Right kidney (tissue), 1 donor: ENCODE data around the gene ZDHHC11B.
"Not testable (repeated sequence)": the region's sequence is repeated elsewhere in the genome, so short reads cannot be mapped to it uniquely, and the experiment has no call there.

ENCODE experiments used
- DNase-seq: peaks from one replicate; pipeline ENCODE4 v3.0.0-alpha.2; 2016

Gene ZDHHC11B

DNA sequence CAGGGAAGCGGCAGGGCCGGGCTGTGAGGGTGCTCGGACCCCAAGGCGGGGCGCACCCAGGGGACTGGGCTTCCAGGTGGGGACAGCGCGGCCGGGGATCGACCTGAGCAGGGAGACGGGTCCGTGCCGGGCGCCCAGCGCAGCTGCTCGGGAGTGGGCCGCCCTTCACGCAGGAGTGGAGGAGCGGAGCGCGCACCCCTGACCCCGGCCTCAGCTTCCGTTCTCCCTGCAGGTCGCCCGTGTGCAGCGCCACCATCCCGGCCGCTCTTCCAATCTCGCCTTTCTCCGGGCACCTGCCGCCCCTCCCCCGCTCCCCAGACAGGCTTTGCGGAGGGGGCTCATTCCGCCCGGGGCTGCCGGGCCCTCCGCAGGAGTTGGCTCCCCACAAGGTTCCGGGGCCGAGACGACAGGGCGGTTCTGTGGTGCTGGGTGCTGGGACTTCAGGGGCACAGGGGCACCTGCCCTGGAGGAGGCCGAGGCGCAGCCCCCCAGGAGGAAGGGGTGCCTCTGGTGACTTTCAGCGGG lies 714 bp upstream of the ZDHHC11B start:
- DNase-seq = peak; percentile 49

- peak; percentile 81 for DNase-seq
These were observed 575 bp downstream of the ZDHHC11B start for GRCh38 chr5:783881-784427.

- DNase-seq = not testable (repeated sequence)
These were observed 1.3 kb downstream of the ZDHHC11B start for GRCh38 chr5:783049-783802.

- not testable (repeated sequence) for DNase-seq
These were observed 2.2 kb downstream of the ZDHHC11B start for GRCh38 chr5:782356-782755.

GRCh38 chr5:780571-780970 lies 4.0 kb downstream of the ZDHHC11B start:
- DNase-seq = not testable (repeated sequence)

DNA sequence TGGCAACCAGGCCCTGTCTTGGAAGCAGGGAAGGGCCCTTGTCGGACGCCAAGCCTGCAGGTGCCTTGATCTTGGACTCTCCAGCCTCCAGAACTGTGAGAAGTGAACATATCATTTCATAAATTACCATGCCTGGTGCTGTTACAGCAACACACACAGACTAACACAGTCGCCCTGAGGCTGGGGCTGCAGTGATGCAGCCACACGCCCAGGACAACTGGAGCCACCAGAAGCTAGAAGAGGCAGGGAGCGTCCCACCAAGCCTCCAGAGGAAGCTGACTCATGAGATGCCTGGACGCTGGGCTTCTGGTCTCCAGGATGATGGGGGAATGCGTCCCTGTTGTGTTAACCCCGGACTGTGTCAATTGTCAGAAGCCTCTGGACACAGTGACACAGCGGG lies 5.6 kb downstream of the ZDHHC11B start:
- not testable (repeated sequence) for DNase-seq

GRCh38 chr5:778421-778820 lies 6.1 kb downstream of the ZDHHC11B start:
- DNase-seq = not testable (repeated sequence)

DNA sequence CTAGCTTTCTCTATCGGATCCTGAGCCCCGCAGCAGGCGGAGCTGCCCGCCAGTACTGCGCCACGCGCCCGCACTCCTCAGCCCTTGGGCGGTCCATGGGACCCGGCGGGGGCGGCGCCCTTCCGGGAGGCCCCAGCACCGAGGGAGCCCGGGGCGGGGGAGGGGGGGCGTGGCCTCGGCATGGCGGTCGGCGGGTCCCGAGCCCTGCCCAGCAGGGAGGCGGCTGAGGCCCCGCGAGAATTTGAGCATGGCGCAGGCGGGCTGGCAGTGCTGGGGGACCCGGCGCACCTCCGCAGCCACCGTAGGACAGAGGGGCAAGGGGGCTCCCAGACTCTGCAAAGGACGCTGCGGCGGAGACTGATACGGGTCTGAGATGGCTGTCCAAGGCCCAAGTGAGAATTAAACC lies 6.8 kb downstream of the ZDHHC11B start:
- no peak for DNase-seq

DNA sequence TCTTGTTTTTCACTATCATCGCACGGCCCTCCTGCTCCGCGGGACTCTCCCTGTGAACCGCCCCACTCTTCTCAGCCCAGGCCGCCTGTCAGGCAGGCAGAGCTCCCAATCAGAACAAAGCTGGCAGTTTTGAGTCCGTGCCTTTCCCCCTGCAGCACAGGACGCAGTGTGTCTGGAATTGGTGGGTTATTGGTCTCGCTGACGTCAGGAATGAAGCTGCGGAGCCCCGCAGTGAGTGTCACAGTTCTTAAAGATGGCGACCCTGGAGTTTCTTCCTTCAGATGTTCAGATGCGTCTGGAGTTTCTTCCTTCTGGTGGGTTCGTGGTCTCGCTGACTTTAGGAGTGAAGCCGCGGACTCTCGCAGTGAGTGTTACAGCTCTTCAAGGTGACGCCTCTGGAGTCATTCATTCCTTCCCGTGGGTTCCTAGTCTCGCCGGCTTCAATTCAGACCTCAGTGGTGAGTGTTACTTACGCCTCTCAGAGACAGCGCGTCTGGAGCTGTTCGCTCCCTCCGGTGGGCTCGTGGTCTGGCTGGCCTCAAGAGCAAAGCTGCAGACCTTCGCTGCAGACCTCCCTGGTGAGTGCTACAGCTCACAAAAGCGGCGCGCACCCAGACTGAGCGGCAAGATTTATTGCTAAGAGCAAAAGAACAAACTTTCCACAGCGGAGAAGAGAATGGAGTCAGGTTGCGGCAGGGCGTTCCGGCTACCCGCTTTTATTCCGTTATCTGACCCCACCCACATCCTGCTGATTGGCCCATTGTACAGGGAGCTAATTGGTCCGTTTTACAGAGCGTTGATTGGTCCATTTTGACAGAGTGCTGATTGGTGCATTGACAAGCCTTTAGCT lies 7.4 kb downstream of the ZDHHC11B start:
- DNase-seq = no peak

DNA sequence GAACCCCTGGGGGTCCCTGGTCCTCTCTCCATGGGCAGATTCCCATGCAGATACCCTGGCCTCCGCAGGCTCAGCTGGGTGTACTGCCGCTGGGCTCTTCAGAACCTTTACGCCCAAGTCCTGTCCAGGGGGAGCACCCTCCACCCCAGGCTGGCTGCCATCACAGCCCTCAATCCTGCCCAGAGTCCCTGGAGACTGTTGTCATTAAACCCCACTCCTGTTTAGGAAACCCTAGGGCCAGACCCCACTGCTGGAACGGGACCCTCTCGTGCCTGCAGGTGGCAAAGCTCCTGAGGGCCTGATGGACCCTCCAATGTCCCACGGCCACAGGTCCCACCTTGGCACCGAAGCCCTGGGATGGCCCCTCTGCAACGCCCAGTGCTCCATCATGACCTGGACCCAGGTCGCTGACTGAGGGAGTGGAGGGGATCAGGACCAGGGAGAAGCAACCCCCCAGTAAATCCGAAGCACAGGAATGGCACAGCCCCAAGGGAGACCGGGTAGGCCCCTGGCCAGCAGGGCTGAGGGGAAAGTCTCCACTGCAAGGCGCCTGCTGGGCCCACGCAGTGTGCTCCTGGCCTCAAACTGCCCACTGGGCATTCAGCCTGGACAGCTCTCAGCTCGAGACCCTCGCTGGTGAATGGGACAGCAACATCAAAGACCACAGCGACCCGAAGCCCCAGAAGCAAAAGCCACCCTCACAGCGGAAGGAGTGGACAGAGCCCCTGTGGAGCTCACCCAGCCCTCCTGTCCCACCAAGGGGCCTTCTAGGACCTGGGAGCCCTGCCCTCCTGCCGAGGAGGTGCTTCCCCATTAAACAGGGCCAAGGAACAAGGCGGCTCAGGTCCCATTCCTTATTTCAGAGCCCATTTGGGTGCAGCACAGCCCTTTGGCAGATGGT lies 8.3 kb downstream of the ZDHHC11B start:
- no peak for DNase-seq

DNA sequence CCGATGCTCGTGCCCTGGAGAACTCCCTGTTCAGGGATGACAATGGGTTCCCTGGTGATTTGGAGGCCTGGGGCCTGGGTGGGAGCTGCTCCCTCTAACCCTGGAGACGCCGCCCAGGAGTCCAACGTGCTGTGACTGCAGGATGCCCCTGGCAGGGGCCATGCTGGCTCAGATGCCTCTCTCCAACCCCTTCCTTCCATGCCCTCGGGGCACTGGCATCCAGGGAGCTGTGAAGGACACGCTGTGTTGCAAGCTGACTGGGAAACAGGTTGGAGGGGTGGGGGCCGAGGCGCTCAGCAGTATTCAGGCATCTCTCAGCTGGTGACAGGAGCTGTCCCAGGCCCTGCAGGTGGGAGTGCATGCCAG lies 9.0 kb downstream of the ZDHHC11B start:
- DNase-seq = not testable (repeated sequence)

- not testable (repeated sequence) for DNase-seq
These were observed 9.5 kb downstream of the ZDHHC11B start for GRCh38 chr5:774854-775505.

- not testable (repeated sequence) for DNase-seq
These were observed 10.2 kb downstream of the ZDHHC11B start for GRCh38 chr5:774304-774703.

DNA sequence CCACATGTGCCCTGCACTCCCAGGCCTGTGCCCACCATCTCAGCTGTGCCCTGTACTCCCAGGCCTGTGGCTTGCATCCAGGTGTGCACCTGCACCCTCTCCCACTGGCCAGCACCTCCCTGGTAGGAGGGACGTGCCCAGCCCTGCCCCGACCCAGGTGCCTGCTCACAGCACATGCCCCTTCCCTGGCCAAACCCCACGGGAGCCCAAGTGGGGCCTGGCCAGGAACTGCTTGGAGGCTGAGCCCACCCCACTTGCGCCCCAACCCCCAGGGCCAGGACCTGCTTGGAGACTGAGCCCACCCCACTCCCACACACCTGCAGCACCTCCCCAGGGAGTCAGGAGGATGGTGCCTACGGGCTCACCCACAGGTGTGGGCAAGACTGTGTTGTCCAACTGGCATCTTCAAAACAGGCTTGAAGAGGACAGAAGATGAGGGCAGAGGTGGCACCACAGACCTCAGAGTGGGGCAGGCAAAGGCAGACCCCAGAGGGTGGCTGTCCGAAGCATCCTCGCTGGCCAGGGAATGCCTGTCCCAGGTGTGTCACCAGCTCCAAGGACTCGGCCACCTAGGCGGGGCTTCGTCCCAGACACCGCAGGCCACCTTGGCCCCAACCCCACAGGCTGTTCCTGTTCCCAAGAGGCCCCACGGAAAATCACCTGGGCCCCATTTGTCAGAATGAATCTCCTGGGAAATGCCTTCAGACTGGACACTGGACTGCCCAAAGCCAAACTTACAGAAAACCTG lies 10.8 kb downstream of the ZDHHC11B start:
- no peak for DNase-seq

DNA sequence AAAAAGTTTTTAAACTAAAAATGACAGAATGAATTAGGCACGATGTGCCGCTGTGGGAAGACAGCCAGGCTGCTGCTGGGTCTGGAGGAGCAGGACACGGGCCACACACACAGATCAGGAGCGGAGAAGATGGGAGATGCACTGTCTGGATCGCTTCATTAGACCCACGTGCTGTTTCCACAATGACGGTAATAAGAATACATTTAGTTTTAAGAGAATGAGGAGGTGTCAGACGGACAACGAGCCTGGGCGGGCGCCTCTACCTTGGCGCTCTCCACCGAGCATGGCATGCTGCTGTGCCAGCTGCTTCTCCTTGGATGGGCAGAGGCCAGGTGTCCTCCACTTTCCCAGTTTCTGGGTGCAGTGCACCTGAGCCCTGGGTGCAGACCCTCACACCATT lies 11.6 kb downstream of the ZDHHC11B start:
- DNase-seq = not testable (repeated sequence)

DNA sequence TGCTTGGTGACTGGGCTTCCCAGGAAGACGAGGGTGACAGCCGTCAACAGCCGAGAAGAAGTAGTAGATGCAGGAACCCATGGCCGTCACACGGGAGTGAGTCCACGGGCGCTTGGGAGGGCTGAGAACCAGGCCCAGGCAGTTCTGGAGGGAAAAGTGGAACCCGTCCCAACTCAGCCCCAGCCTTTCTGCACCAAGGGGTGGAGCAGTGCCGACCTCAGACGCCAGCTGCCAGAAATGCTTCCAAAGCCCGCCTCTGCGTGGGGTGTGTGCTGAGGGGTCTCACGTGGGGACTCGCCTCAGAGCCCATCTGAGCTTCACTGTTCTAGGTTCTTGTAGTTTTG lies 12.0 kb downstream of the ZDHHC11B start:
- not testable (repeated sequence) for DNase-seq

- not testable (repeated sequence) for DNase-seq
These were observed 12.5 kb downstream of the ZDHHC11B start for GRCh38 chr5:771841-772546.

GRCh38 chr5:771087-771781 lies 13.3 kb downstream of the ZDHHC11B start:
- DNase-seq = not testable (repeated sequence)

DNA sequence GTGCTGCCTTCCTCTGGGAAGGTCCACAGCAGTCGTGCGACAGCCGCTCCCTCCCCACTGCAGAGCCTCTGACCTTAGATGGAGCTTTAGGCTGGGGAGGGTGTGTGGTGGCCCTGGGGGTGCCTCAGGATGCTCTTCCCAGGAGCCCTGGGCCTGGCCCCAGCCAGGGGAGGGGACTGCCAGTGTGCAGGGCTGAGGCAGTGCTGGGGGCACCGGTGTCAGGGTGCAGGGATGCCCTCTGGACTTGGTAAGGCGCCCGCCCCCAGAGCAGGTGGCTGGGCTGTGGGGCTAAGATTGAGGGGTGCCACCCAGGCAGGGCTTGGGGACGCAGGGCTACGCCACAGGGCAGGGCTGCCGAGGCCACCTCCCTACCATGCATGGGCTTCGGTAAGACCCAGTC lies 13.9 kb downstream of the ZDHHC11B start:
- DNase-seq = not testable (repeated sequence)
